Measurements from ENCODE around the gene TMEM108. TPM values are rescaled to one million over a fixed set of nuclear protein-coding genes. Genes with fewer than 3 reads are reported as not detected.

The TMEM108 gene
- total and polyA plus RNA-seq, 2 of the 4 experiments (the other 2 are of a cell fraction): 0.18 to 2.2 TPM

GRCh38 chr3:133119176-133119575, 81.0 kb downstream of the TMEM108 start:
- Histone ChIP-seq H4K20me1 (ENCODE audit: insufficient read depth, low read length) (no peaks in the 10 kb centered on the region), H3K9me1 (ENCODE audit: insufficient read depth, low read length) (no peaks in the 10 kb centered on the region), H2AK5ac (ENCODE audit: low read depth, low read length) (no peak overlapping the region), H2BK120ac (ENCODE audit: low read depth, low read length) (no peak overlapping the region), H3K27ac (ENCODE audit: insufficient read depth, low read length) (no peak overlapping the region), H4K5ac (ENCODE audit: low read depth, low read length) (no peak overlapping the region), H3K4ac (ENCODE audit: low read depth, low read length) (no peak overlapping the region), H3K56ac (ENCODE audit: extremely low read depth, insufficient read depth, low read length) (no peak overlapping the region), H3K9ac (ENCODE audit: low read depth, low read length) (no peak overlapping the region), H3K27me3 (ENCODE audit: control insufficient read depth, insufficient read depth, low read length) (no peaks in the 10 kb centered on the region; the same call in 1 of the 2 replicates), H2BK20ac (ENCODE audit: low read depth, low read length) (no peak overlapping the region), H2BK15ac (ENCODE audit: low read depth, low read length) (no peak overlapping the region), H4K8ac (ENCODE audit: low read depth in 2 of 2, low read length in 2 of 2) (no peak overlapping the region), H3K14ac (replicated peaks; ENCODE audit: low read depth, low read length) (no peak overlapping the region), H3K4me2 (ENCODE audit: low read depth, low read length) (no peak overlapping the region), H2BK5ac (ENCODE audit: low read depth, low read length, poor library complexity, severe bottlenecking) (no peak overlapping the region), H3K4me1 (ENCODE audit: control insufficient read depth, insufficient read depth, low read length) (no peaks in the 10 kb centered on the region), H3K36me3 (ENCODE audit: control insufficient read depth, insufficient read depth, low read length) (no peaks in the 10 kb centered on the region), H3K79me1 (ENCODE audit: low read depth in 1 of 2, low read length in 2 of 2) (no peaks in the 10 kb centered on the region), H3K18ac (ENCODE audit: low read depth, low read length) (no peak overlapping the region), H2AK9ac (replicated peaks; ENCODE audit: low read depth, low read length, poor library complexity) (no peak overlapping the region), H3K4me3 (ENCODE audit: insufficient read depth, low read depth, low read length) (no peak overlapping the region), H4K91ac (ENCODE audit: insufficient read depth, low read depth, low read length) (no peak overlapping the region), H3K9me3 (ENCODE audit: control insufficient read depth, insufficient read depth, low read length) (no peaks in the 10 kb centered on the region), H3K23ac (ENCODE audit: low read depth, low read length) (no peak overlapping the region), H2AFZ (replicated peaks; ENCODE audit: low read length, poor library complexity) (no peak overlapping the region)
- no CpG with 5 or more reads among the region's 2 CpGs for WGBS, 2 experiments (ENCODE audit: extremely low coverage in 2 of 2, insufficient read length in 1 of 2)
- intact Hi-C loops (cut with micrococcal nuclease): no loop called here
- BruUV-seq (replicated peaks): no TSS peak
- no peak for ATAC-seq (ENCODE audit: low read depth)
- ChIA-PET POLR2A (ENCODE audit: unreplicated experiment) (no interaction called here), CTCF (no interaction called here)
- DNase-seq: no peak
- TF ChIP-seq POLR2A (IDR thresholded peaks at IDR 0.05; ENCODE audit: low read depth, low read length): no peak
- TF ChIP-seq RFX5 (IDR thresholded peaks at IDR 0.05; ENCODE audit: low read depth, low read length): no peak
- TF ChIP-seq RAD21 (IDR thresholded peaks at IDR 0.05; ENCODE audit: low read length): no peak
- no peak for TF ChIP-seq SMC3 (IDR thresholded peaks at IDR 0.05; ENCODE audit: low read depth, low read length)
- TF ChIP-seq MXI1 (IDR thresholded peaks at IDR 0.05; ENCODE audit: borderline replicate concordance, low read depth, low read length): no peak
- no peak for TF ChIP-seq BHLHE40 (IDR thresholded peaks at IDR 0.05; ENCODE audit: low read depth, low read length)
- no peak for TF ChIP-seq CEBPB (IDR thresholded peaks at IDR 0.05; ENCODE audit: low read depth, low read length)
- TF ChIP-seq MAFK (IDR thresholded peaks at IDR 0.05; ENCODE audit: low read depth, low read length): no peak
- no peak for TF ChIP-seq RCOR1 (IDR thresholded peaks at IDR 0.05; ENCODE audit: insufficient replicate concordance, low read length)
- TF ChIP-seq NFE2L2 (IDR thresholded peaks at IDR 0.05; ENCODE audit: low read depth, low read length): no peak
- TF ChIP-seq USF2 (IDR thresholded peaks at IDR 0.05; ENCODE audit: low read depth, low read length): no peak
- no peak for TF ChIP-seq CTCF (conservative IDR thresholded peaks at IDR 0.05; ENCODE audit: low read depth, low read length)
- TF ChIP-seq ELK1 (IDR thresholded peaks at IDR 0.05; ENCODE audit: borderline replicate concordance, low read depth, low read length): no peak
- dilution Hi-C loops (cut with HindIII; ENCODE audit: low sequenced_read_pairs, unreplicated experiment): no loop called here
- in situ Hi-C loops (cut with MboI; ENCODE audit: low sequenced_read_pairs): no loop called here
